Esophagus muscularis mucosa (tissue), 4 donors: Measurements from ENCODE around the gene PLXNA4. TPM values are rescaled to one million over a fixed set of nuclear protein-coding genes. Genes with fewer than 3 reads are reported as not detected.
A peak's percentile ranks its signal among the peaks of the same experiment; 100 is the strongest.

Experiments used
- DNase-seq: peaks from one replicate; pipeline ENCODE4 v3.0.0-alpha.2; 2017; ENCODE audit errors: extremely low spot score
- H3K27ac ChIP-seq, 4 donors: fragments of 200-600 bp; sonication (generic); replicated peaks in 1 of 4; 1 replicate in 3 of 4; 2 replicates in 1 of 4; pipeline ENCODE4 v1.5.1; 2016 to 2019; ENCODE audit warnings: mild to moderate bottlenecking in 1 of 4
- H3K27me3 ChIP-seq, 4 donors: fragments of 200-600 bp; sonication (generic); one replicate each; pipeline versions ENCODE4 v1.5.1 to v1.6.0; 2016 to 2019
- H3K36me3 ChIP-seq, 4 donors: fragments of 200-600 bp; sonication (generic); one replicate each; pipeline ENCODE4 v1.5.1; 2016 to 2019
- H3K4me1 ChIP-seq, 4 donors: fragments of 200-600 bp; sonication (generic); one replicate each; pipeline ENCODE4 v1.5.1; 2016 to 2019
- H3K4me3 ChIP-seq, 4 donors: fragments of 200-600 bp; sonication (generic); 1 replicate in 2 of 4; 2 replicates in 2 of 4; pipeline ENCODE4 v1.5.1; 2016 to 2019; ENCODE audit warnings: mild to moderate bottlenecking in 4 of 4, moderate library complexity in 1 of 4
- H3K9me3 ChIP-seq, 4 donors: fragments of 200-600 bp; sonication (generic); 1 replicate in 3 of 4; 2 replicates in 1 of 4; pipeline ENCODE4 v1.5.1; 2016 to 2019
- EP300 ChIP-seq: sonication (generic); formaldehyde crosslinking; IDR thresholded peaks from one replicate; pipeline ENCODE4 v1.6.1; 2017; ENCODE audit warnings: antibody characterized with exemption
- POLR2A ChIP-seq: fragments of 450-650 bp; IDR thresholded peaks from one replicate; pipeline ENCODE4 v1.6.1; 2017; ENCODE audit warnings: antibody characterized with exemption, moderate library complexity, mild to moderate bottlenecking, low read depth
- POLR2AphosphoS5 ChIP-seq, 2 donors: sonication (generic); formaldehyde crosslinking; IDR thresholded peaks; one replicate each; pipeline ENCODE4 v1.6.1; 2017; ENCODE audit warnings: antibody characterized with exemption in 2 of 2
- WGBS: methylation state at CpG from one replicate; pipeline ENCODE4 v1.1.5; 2018; 5-methylcytosine and 5-hydroxymethylcytosine counted together
- intact Hi-C: fragments of 100-400 bp; cut with DNase I; formaldehyde crosslinking; loops from one replicate; pipeline ENCODE4 v1.15.1; 2023
- total RNA-seq, 4 donors: library from RNA; depleted of rRNA; stranded (reverse); fragments of >200 nt; gene quantifications; one replicate each; pipeline versions ENCODE4 v1.1.0 to v1.2.1, GENCODE V29; 2016
- TF ChIP-seq, protein P1 (sequence below), 3 experiments: fragments of 200-600 bp in 2 of 3; fragments of 450-650 bp in 1 of 3; sonication (generic) in 2 of 3; IDR thresholded peaks; one replicate each; pipeline ENCODE4 v1.5.1; 2017 to 2019; ENCODE audit warnings: antibody characterized with exemption in 3 of 3, mild to moderate bottlenecking in 2 of 3, moderate library complexity in 1 of 3

Gene PLXNA4
- total RNA-seq, 4 donors from 2014 or later, result 5.0 to 9.5 (median 6.6) TPM

DNA sequence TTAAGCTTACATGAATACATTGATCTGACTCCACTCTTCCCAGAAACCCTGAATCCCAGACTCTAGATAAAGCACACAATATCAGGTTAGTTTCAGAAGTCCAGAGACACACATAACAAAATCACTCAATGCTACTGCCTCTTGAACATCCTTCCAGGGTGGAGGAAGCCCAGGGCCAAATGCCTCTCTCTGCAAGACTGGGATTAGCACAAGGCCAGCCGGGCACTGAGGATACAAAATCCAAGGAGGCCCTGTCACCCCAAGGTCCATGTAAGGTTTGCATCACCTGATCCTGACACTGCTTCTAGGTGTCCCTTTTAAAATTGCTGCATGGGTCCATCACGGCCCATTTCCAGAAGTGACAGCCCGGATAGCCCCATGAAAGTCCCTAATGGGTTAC lies 2.6 kb upstream of the PLXNA4 start:
- TF ChIP-seq POLR2A, result no peak
- no peak for TF ChIP-seq EP300
- TF ChIP-seq, protein P1, sequence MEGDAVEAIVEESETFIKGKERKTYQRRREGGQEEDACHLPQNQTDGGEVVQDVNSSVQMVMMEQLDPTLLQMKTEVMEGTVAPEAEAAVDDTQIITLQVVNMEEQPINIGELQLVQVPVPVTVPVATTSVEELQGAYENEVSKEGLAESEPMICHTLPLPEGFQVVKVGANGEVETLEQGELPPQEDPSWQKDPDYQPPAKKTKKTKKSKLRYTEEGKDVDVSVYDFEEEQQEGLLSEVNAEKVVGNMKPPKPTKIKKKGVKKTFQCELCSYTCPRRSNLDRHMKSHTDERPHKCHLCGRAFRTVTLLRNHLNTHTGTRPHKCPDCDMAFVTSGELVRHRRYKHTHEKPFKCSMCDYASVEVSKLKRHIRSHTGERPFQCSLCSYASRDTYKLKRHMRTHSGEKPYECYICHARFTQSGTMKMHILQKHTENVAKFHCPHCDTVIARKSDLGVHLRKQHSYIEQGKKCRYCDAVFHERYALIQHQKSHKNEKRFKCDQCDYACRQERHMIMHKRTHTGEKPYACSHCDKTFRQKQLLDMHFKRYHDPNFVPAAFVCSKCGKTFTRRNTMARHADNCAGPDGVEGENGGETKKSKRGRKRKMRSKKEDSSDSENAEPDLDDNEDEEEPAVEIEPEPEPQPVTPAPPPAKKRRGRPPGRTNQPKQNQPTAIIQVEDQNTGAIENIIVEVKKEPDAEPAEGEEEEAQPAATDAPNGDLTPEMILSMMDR (IDR thresholded peaks at IDR 0.05), result no peak
- TF ChIP-seq POLR2AphosphoS5 (IDR thresholded peaks at IDR 0.05), result no peak
- Histone ChIP-seq H3K27me3 (peaks cover 0 to 28% (median 4%) of the 10 kb centered on the region in 4 donors), H3K36me3 (no peaks in the 10 kb centered on the region), H3K4me3 (no peak overlapping the region), H3K9me3 (no peaks in the 10 kb centered on the region), H3K4me1 (peaks cover 21 to 36% (median 35%) of the 10 kb centered on the region in 4 donors), H3K27ac (no peak overlapping the region)
- no peak for DNase-seq
- WGBS, result 91% methylated on average over 3 of the region's 3 CpGs
- intact Hi-C loops, result loop anchor here (1.0 to 5.0 kb wide), 2 partner anchors 62 to 259 kb away; no protein-coding TSS in a partner anchor

- no peak for TF ChIP-seq POLR2A
- TF ChIP-seq POLR2AphosphoS5 (IDR thresholded peaks at IDR 0.05), result no peak
- TF ChIP-seq, protein P1 (IDR thresholded peaks at IDR 0.05), result no peak
- no peak for TF ChIP-seq EP300
- H3K9me3 ChIP-seq, result no peaks in the 10 kb centered on the region
- DNase-seq, result no peak
- intact Hi-C loops, result loop anchor here (5.0 kb wide), 1 partner anchor 61 kb away; no protein-coding TSS in a partner anchor
- H3K36me3 ChIP-seq, result no peaks in the 10 kb centered on the region
- H3K4me1 ChIP-seq, result peaks cover 29 to 44% (median 39%) of the 10 kb centered on the region in 4 donors
- 92% methylated on average over 3 of the region's 3 CpGs for WGBS
- no peak overlapping the region for H3K27ac ChIP-seq
- H3K27me3 ChIP-seq, result peaks cover 0 to 36% (median 4%) of the 10 kb centered on the region in 4 donors
- no peak overlapping the region for H3K4me3 ChIP-seq
Measured at GRCh38 chr7:132578050-132578370, 1.7 kb upstream of the PLXNA4 start.

DNA sequence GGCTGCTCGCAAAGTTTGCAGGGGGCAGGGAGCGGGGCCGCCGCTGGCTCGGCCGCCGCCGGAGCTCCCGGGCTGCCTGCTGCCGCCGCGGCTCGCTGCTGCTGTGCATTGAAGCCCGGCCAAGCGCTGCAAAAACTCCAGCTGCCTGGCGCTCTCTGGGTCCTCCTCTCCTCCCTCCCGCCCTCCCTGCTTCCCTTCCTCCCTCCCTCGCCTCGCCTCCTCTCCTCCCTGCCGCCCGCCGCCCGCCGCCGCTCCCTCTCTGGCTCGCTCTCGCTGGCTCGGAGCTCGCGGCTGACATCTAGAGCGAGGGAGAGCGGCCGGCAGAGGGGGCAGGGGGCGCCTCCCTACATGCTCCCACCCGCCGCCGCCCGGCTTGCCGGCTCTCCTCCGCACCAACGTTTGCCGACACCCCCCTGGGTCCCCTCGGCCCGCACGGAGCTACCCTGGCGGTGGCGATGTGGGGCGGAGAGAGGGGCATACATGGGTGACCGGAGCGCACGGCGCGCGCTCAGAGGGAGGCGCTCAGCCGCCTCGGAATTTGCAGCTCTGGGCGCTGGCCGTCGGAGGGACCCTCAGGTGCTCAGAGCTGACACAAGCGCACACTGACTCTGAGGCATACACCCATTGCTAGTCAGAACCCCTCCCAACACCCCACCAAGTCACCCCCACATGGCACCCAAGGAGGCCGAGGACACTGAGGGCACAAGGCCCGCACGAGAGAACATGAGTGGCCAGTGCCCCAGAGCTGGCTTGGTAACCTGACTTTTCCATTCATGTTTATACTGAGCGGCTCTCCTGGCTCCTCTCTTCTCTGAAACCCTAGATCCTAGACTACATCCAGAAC lies 1.2 kb upstream of the PLXNA4 start:
- H3K4me3 ChIP-seq, result peak overlapping the region; percentile 62 to 69 (median 66)
- TF ChIP-seq EP300, result no peak
- TF ChIP-seq, protein P1 (IDR thresholded peaks at IDR 0.05), result peak; percentile 5 to 22 (median 13)
- no peak for TF ChIP-seq POLR2A
- TF ChIP-seq POLR2AphosphoS5 (IDR thresholded peaks at IDR 0.05), result peak in 1 of 2 donors; percentile 52
- no peak for DNase-seq
- H3K27me3 ChIP-seq, result peaks cover 0 to 42% (median 4%) of the 10 kb centered on the region in 4 donors
- peaks cover 29 to 47% (median 44%) of the 10 kb centered on the region in 4 donors for H3K4me1 ChIP-seq
- intact Hi-C loops, result loop anchor here (5.0 kb wide), 1 partner anchor 60 kb away; no protein-coding TSS in a partner anchor
- no peaks in the 10 kb centered on the region for H3K36me3 ChIP-seq
- peak overlapping the region; percentile 44 to 65 (median 56) for H3K27ac ChIP-seq
- H3K9me3 ChIP-seq, result no peaks in the 10 kb centered on the region
- 9% methylated on average over 11 of the region's 65 CpGs for WGBS

- Histone ChIP-seq H3K36me3 (no peaks in the 10 kb centered on the region), H3K4me3 (peak overlapping the region; percentile 62 to 69 (median 66)), H3K27me3 (peaks cover 0 to 44% (median 4%) of the 10 kb centered on the region in 4 donors), H3K9me3 (no peaks in the 10 kb centered on the region), H3K27ac (peak overlapping the region; percentile 32 to 75 (median 58)), H3K4me1 (peaks cover 29 to 52% (median 47%) of the 10 kb centered on the region in 4 donors)
- no peak for DNase-seq
- WGBS, result no CpG with 5 or more reads among the region's 55 CpGs
- intact Hi-C loops, result loop anchor here (5.0 kb wide), 1 partner anchor 59 kb away; no protein-coding TSS in a partner anchor
- TF ChIP-seq POLR2AphosphoS5 (IDR thresholded peaks at IDR 0.05) (no peak), POLR2A (no peak), EP300 (no peak)
- TF ChIP-seq, protein P1 (IDR thresholded peaks at IDR 0.05), result no peak
Measured at GRCh38 chr7:132576721-132577085, 433 bp upstream of the PLXNA4 start.
